Kidney (tissue), 14 donors: ENCODE results near the gene BTBD7. TPM values are rescaled to one million over a fixed set of nuclear protein-coding genes. Genes with fewer than 3 reads are reported as not detected.
A peak's percentile ranks its signal among the peaks of the same experiment; 100 is the strongest.

ENCODE experiments used
- DNase-seq, 5 donors: peaks; one replicate each; pipeline ENCODE4 v3.0.0-alpha.2; 2013 to 2020
- FAIRE-seq: peaks from 2 replicates; lab custom pipeline; 2012; peaks lifted over from hg19 to GRCh38; lab: Jason Lieb, UNC
- H3K27ac ChIP-seq, 2 donors: one replicate each; pipeline ENCODE4 v1.7.0; 2013; ENCODE audit warnings: low read depth in 2 of 2, low read length in 2 of 2, inconsistent platforms in 1 of 2
- H3K27me3 ChIP-seq: one replicate; pipeline ENCODE4 v1.7.1; 2013; ENCODE audit warnings: low read length, inconsistent platforms; ENCODE audit not compliant: control insufficient read depth, insufficient read depth
- H3K36me3 ChIP-seq, 3 donors: one replicate each; pipeline versions ENCODE4 v1.7.0 to v1.7.1; 2013; ENCODE audit warnings: low read length in 3 of 3, control low read depth in 1 of 3, inconsistent platforms in 1 of 3; ENCODE audit not compliant: insufficient read depth in 3 of 3, control insufficient read depth in 2 of 3
- H3K4me1 ChIP-seq, 3 donors: one replicate each; pipeline versions ENCODE4 v1.7.0 to v1.7.1; 2013; ENCODE audit warnings: low read length in 3 of 3, inconsistent platforms in 1 of 3, low read depth in 1 of 3; ENCODE audit not compliant: control insufficient read depth in 2 of 3, insufficient read depth in 2 of 3
- H3K4me3 ChIP-seq, 3 donors: one replicate each; pipeline versions ENCODE4 v1.7.0 to v1.8.1; 2013; ENCODE audit warnings: low read length in 3 of 3, control low read depth in 1 of 3, inconsistent platforms in 1 of 3
- H3K9ac ChIP-seq, 3 donors: one replicate each; pipeline versions ENCODE4 v1.7.0 to v1.7.1; 2013; ENCODE audit warnings: low read length in 3 of 3, control low read depth in 1 of 3, inconsistent platforms in 1 of 3
- H3K9me3 ChIP-seq, 3 donors: one replicate each; pipeline versions ENCODE4 v1.7.0 to v1.7.1; 2013; ENCODE audit warnings: low read length in 3 of 3, control low read depth in 1 of 3, inconsistent platforms in 1 of 3; ENCODE audit not compliant: control insufficient read depth in 2 of 3, insufficient read depth in 1 of 3
- CTCF ChIP-seq: IDR thresholded peaks from 3 replicates; pipeline ENCODE4 v1.5.1; 2012; ENCODE audit warnings: mild to moderate bottlenecking, moderate library complexity, borderline replicate concordance; ENCODE audit not compliant: insufficient read depth; ENCODE audit errors: extremely low read depth
- intact Hi-C: fragments of 100-400 bp; cut with DNase I; formaldehyde crosslinking; loops from one replicate; pipeline ENCODE4 v1.11.1; 2022
- polyA plus RNA-seq: library from polyadenylated mRNA; stranded (reverse); fragments of 350-450 nt; fragmentation: Illumina TruSeq; extraction: RNeasy Lipid Tissue Mini Kit (QIAGEN cat#74804); gene quantifications from one replicate; pipeline ENCODE4 v1.2.3, GENCODE V29; 2014; ENCODE audit warnings: low read depth, low replicate concordance; ENCODE audit not compliant: insufficient read depth
- total RNA-seq: library from RNA; stranded (reverse); fragmentation: NEBNext Ultra II Directional; extraction: Animal tissue kit (Norgen Biotek cat#: 25700); gene quantifications from one replicate; pipeline ENCODE4 v1.2.1, GENCODE V29; 2021
- donor health status: control.
- donor health status: control.
- donor health status: control.
- donor health status: control.
- donor health status: control.
- donor health status: DM: yes; HTN: yes; CAD: no.
- donor health status: Normal renal cell carcinoma (clear cell type).

Gene BTBD7
- total and polyA plus RNA-seq, 2 donors from 2014 or later = 10.3 to 78.2 TPM

GRCh38 chr14:93230539-93230938 lies 102.3 kb downstream of the BTBD7 start:
- peak overlapping the region in 1 of 3 donors; percentile 71 for H3K4me3 ChIP-seq
- no peak overlapping the region for H3K9ac ChIP-seq
- DNase-seq (peak in 1 of 5 donors; percentile 35), FAIRE-seq (no peak)
- H3K27me3 ChIP-seq = no peaks in the 10 kb centered on the region
- intact Hi-C loops = no loop called here
- H3K9me3 ChIP-seq = no peaks in the 10 kb centered on the region
- H3K4me1 ChIP-seq = peaks cover 0 to 6% (median 0%) of the 10 kb centered on the region in 3 donors
- no peak for TF ChIP-seq CTCF
- H3K36me3 ChIP-seq = peaks cover 3 to 20% (median 12%) of the 10 kb centered on the region in 3 donors
- H3K27ac ChIP-seq = no peak overlapping the region

GRCh38 chr14:93228550-93228949 lies 104.3 kb downstream of the BTBD7 start:
- H3K4me1 ChIP-seq = peaks cover 0 to 2% (median 0%) of the 10 kb centered on the region in 3 donors
- intact Hi-C loops = no loop called here
- no peaks in the 10 kb centered on the region for H3K9me3 ChIP-seq
- FAIRE-seq (no peak), DNase-seq (no peak)
- no peaks in the 10 kb centered on the region for H3K27me3 ChIP-seq
- H3K9ac ChIP-seq = no peak overlapping the region
- no peak overlapping the region for H3K4me3 ChIP-seq
- peaks cover 3 to 20% (median 12%) of the 10 kb centered on the region in 3 donors for H3K36me3 ChIP-seq
- H3K27ac ChIP-seq = no peak overlapping the region
- no peak for TF ChIP-seq CTCF

GRCh38 chr14:93223565-93223964 lies 109.3 kb downstream of the BTBD7 start:
- H3K27ac ChIP-seq = no peak overlapping the region
- DNase-seq (no peak), FAIRE-seq (no peak)
- H3K4me1 ChIP-seq = no peaks in the 10 kb centered on the region
- intact Hi-C loops = no loop called here
- no peaks in the 10 kb centered on the region for H3K9me3 ChIP-seq
- TF ChIP-seq CTCF = no peak
- H3K4me3 ChIP-seq = no peak overlapping the region
- H3K36me3 ChIP-seq = peaks cover 3 to 25% (median 20%) of the 10 kb centered on the region in 3 donors
- H3K27me3 ChIP-seq = no peaks in the 10 kb centered on the region
- H3K9ac ChIP-seq = no peak overlapping the region

GRCh38 chr14:93220509-93220908 lies 112.3 kb downstream of the BTBD7 start:
- Histone ChIP-seq H3K9me3 (no peaks in the 10 kb centered on the region), H3K4me3 (no peak overlapping the region), H3K9ac (no peak overlapping the region), H3K27ac (no peak overlapping the region), H3K27me3 (no peaks in the 10 kb centered on the region), H3K4me1 (no peaks in the 10 kb centered on the region), H3K36me3 (peaks cover 0 to 25% (median 12%) of the 10 kb centered on the region in 3 donors)
- no peak for TF ChIP-seq CTCF
- intact Hi-C loops = no loop called here
- no peak for DNase-seq
- no peak for FAIRE-seq
